CD4-positive, alpha-beta T cell treated with Interleukin-4 for 4 hours (primary cell): ENCODE results near the gene ZNF507.

Source experiments
- DNase-seq: peaks from one replicate; pipeline ENCODE4 v3.0.0-alpha.2; 2020

The ZNF507 gene

GRCh38 chr19:32339988-32340874 lies 5.2 kb upstream of the ZNF507 start:
- peak; percentile 47 for DNase-seq

GRCh38 chr19:32342695-32343094 lies 2.7 kb upstream of the ZNF507 start:
- no peak for DNase-seq

GRCh38 chr19:32343550-32344262 lies 1.7 kb upstream of the ZNF507 start:
- no peak for DNase-seq

GRCh38 chr19:32346901-32347300 lies 1.5 kb downstream of the ZNF507 start:
- DNase-seq, result no peak

GRCh38 chr19:32347573-32347972 lies 2.2 kb downstream of the ZNF507 start:
- DNase-seq, result no peak

GRCh38 chr19:32349051-32349450 lies 3.6 kb downstream of the ZNF507 start:
- no peak for DNase-seq

- DNase-seq, result peak; percentile 2
These were observed 4.5 kb downstream of the ZNF507 start for GRCh38 chr19:32349724-32350470.

GRCh38 chr19:32350471-32350865 lies 5.1 kb downstream of the ZNF507 start:
- DNase-seq, result no peak

- DNase-seq, result no peak
These were observed 5.6 kb downstream of the ZNF507 start for GRCh38 chr19:32350987-32351348.

GRCh38 chr19:32352241-32352630 lies 6.8 kb downstream of the ZNF507 start:
- DNase-seq, result no peak

- DNase-seq, result no peak
These were observed 8.9 kb downstream of the ZNF507 start for GRCh38 chr19:32354345-32354744.

GRCh38 chr19:32355309-32355708 lies 9.9 kb downstream of the ZNF507 start:
- DNase-seq, result no peak

GRCh38 chr19:32357720-32358119 lies 12.3 kb downstream of the ZNF507 start:
- no peak for DNase-seq

- no peak for DNase-seq
These were observed 12.9 kb downstream of the ZNF507 start for GRCh38 chr19:32358321-32358720.

- DNase-seq, result no peak
These were observed 14.2 kb downstream of the ZNF507 start for GRCh38 chr19:32359581-32359980.

- DNase-seq, result no peak
These were observed 16.3 kb downstream of the ZNF507 start for GRCh38 chr19:32361574-32362317.

GRCh38 chr19:32362318-32362691 lies 16.9 kb downstream of the ZNF507 start:
- no peak for DNase-seq

- no peak for DNase-seq
These were observed 17.8 kb downstream of the ZNF507 start for GRCh38 chr19:32363175-32363574.

GRCh38 chr19:32363632-32364031 lies 18.2 kb downstream of the ZNF507 start:
- DNase-seq, result no peak

- no peak for DNase-seq
These were observed 18.6 kb downstream of the ZNF507 start for GRCh38 chr19:32364040-32364439.

GRCh38 chr19:32367063-32367462 lies 21.7 kb downstream of the ZNF507 start:
- DNase-seq, result no peak

GRCh38 chr19:32367948-32368536 lies 22.6 kb downstream of the ZNF507 start:
- DNase-seq, result no peak

GRCh38 chr19:32368787-32369186 lies 23.4 kb downstream of the ZNF507 start:
- DNase-seq, result no peak
